ENCODE data around the gene SYNJ1.
"Not testable (repeated sequence)": the region's sequence is repeated elsewhere in the genome, so short reads cannot be mapped to it uniquely, and the experiment has no call there.

SYNJ1 gene, protein sequence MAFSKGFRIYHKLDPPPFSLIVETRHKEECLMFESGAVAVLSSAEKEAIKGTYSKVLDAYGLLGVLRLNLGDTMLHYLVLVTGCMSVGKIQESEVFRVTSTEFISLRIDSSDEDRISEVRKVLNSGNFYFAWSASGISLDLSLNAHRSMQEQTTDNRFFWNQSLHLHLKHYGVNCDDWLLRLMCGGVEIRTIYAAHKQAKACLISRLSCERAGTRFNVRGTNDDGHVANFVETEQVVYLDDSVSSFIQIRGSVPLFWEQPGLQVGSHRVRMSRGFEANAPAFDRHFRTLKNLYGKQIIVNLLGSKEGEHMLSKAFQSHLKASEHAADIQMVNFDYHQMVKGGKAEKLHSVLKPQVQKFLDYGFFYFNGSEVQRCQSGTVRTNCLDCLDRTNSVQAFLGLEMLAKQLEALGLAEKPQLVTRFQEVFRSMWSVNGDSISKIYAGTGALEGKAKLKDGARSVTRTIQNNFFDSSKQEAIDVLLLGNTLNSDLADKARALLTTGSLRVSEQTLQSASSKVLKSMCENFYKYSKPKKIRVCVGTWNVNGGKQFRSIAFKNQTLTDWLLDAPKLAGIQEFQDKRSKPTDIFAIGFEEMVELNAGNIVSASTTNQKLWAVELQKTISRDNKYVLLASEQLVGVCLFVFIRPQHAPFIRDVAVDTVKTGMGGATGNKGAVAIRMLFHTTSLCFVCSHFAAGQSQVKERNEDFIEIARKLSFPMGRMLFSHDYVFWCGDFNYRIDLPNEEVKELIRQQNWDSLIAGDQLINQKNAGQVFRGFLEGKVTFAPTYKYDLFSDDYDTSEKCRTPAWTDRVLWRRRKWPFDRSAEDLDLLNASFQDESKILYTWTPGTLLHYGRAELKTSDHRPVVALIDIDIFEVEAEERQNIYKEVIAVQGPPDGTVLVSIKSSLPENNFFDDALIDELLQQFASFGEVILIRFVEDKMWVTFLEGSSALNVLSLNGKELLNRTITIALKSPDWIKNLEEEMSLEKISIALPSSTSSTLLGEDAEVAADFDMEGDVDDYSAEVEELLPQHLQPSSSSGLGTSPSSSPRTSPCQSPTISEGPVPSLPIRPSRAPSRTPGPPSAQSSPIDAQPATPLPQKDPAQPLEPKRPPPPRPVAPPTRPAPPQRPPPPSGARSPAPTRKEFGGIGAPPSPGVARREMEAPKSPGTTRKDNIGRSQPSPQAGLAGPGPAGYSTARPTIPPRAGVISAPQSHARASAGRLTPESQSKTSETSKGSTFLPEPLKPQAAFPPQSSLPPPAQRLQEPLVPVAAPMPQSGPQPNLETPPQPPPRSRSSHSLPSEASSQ (N-terminal part only)

DNA sequence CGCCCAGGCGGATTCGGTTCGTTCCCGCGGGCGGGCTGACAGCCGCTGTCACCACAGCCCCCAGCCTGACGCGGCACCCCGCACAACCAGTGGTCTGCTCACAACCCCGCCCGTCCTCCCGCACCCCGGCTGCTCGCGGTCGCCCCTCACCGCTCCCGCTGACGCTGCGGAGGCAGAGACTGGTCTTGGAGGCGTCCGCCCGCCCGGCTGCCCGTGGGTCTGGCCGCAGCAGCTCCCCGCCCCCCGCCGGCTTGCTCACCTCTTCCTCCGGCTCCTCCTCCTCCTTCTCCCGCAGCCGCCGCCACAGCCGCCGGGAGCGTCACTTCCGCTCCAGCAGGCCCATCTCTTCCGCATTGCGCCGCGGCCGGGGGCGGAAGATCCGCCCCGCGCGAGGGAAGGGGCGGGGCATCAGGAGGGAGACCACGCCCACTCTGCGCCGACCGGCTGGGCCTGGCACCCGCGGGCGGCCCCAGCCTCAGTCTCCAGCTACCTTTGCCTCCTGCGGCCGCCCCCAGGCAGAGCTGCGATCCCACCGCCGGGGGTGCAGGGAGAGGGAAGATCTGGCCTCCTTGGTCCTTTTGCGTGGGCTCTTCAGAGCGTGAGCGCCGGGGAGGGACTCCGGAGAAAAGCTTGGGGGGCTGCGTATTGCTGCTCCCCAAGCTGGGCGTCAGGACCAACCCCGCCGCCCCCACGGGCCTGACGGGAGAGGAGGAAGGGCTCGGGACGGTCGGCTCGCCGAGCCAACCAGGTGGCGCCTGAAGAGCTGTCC is at the start of gene SYNJ1:
TSS of gene SYNJ1 (minus strand) at position 327 of the 769 bp plus-strand sequence. CDS start 1,118 bp downstream, outside the sequence.
- TF ChIP-seq, protein P1, sequence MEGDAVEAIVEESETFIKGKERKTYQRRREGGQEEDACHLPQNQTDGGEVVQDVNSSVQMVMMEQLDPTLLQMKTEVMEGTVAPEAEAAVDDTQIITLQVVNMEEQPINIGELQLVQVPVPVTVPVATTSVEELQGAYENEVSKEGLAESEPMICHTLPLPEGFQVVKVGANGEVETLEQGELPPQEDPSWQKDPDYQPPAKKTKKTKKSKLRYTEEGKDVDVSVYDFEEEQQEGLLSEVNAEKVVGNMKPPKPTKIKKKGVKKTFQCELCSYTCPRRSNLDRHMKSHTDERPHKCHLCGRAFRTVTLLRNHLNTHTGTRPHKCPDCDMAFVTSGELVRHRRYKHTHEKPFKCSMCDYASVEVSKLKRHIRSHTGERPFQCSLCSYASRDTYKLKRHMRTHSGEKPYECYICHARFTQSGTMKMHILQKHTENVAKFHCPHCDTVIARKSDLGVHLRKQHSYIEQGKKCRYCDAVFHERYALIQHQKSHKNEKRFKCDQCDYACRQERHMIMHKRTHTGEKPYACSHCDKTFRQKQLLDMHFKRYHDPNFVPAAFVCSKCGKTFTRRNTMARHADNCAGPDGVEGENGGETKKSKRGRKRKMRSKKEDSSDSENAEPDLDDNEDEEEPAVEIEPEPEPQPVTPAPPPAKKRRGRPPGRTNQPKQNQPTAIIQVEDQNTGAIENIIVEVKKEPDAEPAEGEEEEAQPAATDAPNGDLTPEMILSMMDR (IDR thresholded peaks at IDR 0.05; ENCODE audit: insufficient read depth, low read depth, low read length, missing control alignments): no peak
- peak within 1 kb of the TSS; percentile 56 for H3K4me3 ChIP-seq (ENCODE audit: low read depth, low read length)
- DNase-seq (ENCODE audit: low read depth): peak; percentile 97

- TF ChIP-seq, protein P1 (IDR thresholded peaks at IDR 0.05; ENCODE audit: insufficient read depth, low read depth, low read length, missing control alignments): no peak
- no peak overlapping the region for H3K4me3 ChIP-seq (ENCODE audit: low read depth, low read length)
- no peak for DNase-seq (ENCODE audit: low read depth)
Observed at GRCh38 chr21:32777269-32777668, 49.5 kb upstream of the SYNJ1 start.

- H3K4me3 ChIP-seq (ENCODE audit: low read depth, low read length): no peak overlapping the region
- DNase-seq (ENCODE audit: low read depth): no peak
- TF ChIP-seq, protein P1 (IDR thresholded peaks at IDR 0.05; ENCODE audit: insufficient read depth, low read depth, low read length, missing control alignments): no peak
Observed at GRCh38 chr21:32776743-32777142, 48.9 kb upstream of the SYNJ1 start.

DNA sequence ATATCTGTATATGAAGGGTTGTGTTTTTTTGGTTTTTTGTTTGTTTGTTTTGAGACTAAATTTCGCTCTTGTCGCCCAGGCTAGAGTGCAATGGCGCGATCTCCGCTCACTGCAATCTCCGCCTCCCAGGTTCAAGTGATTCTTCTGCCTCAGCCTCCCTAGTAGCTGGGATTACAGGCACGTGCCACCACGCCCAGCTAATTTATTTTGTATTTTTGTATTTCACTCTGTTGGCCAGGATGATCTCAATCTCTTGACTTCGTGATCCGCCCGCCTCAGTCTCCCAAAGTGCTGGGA is 45.2 kb upstream of the SYNJ1 start:
- H3K4me3 ChIP-seq (ENCODE audit: low read depth, low read length): peak overlapping the region; percentile 54
- DNase-seq (ENCODE audit: low read depth): not testable (repeated sequence)

DNA sequence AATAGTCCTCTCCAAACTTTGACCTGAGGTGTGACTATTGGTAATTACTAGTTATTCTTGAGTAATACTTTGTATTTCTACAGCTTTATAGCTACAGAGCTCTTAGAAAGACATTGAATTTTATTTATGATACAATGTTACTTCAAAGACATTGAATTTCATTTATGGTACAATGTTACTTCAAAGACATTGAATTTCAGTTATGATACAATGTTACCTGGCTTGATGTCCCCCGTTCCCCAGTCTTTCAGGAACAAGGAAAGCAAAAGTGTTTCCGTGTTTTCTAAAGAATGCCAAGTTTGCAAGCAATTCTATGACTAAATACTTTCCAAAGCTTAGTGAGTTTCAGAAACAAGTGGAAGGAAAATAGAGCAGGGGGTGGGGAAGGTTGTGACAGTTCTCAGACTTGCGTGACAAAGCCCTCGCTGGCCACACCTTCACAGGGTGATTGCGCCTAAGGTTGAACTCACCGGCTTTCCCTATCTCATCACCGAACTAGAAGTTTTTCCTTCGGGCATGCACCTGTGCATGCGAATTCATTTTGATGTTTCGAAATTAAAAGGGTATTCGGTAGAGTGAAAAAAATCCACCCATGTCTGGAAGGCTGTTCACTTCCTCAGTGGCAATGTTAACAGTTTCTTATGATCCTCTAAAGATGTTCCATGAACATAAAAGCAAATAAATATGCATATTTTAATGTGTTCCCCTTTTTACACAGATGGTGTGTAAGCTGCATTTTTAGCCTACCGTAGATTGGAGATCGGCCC is 44.7 kb upstream of the SYNJ1 start:
- TF ChIP-seq, protein P1 (IDR thresholded peaks at IDR 0.05; ENCODE audit: insufficient read depth, low read depth, low read length, missing control alignments): no peak
- peak overlapping the region; percentile 54 for H3K4me3 ChIP-seq (ENCODE audit: low read depth, low read length)
- peak; percentile 63 for DNase-seq (ENCODE audit: low read depth)

GRCh38 chr21:32770871-32771523 is 43.2 kb upstream of the SYNJ1 start:
- H3K4me3 ChIP-seq (ENCODE audit: low read depth, low read length): peak overlapping the region; percentile 54
- DNase-seq (ENCODE audit: low read depth): peak; percentile 78
- TF ChIP-seq, protein P1 (IDR thresholded peaks at IDR 0.05; ENCODE audit: insufficient read depth, low read depth, low read length, missing control alignments): no peak
